SK-N-SH (cell line): ENCODE data around the gene SDF4. TPM values are rescaled to one million over a fixed set of nuclear protein-coding genes. Genes with fewer than 3 reads are reported as not detected.
A peak's percentile ranks its signal among the peaks of the same experiment; 100 is the strongest.

Experiments used
- CTCF ChIA-PET: fragments of 300-600, 350-600 bp; formaldehyde crosslinking; extraction: SDS; loops from one replicate; lab custom pipeline; 2021; lab: Yijun Ruan, JAX
- POLR2A ChIA-PET: fragments of 350-600 bp; sonication (Branson Sonifier 250); formaldehyde crosslinking; extraction: SDS; loops from one replicate; lab custom pipeline; 2020; ENCODE audit warnings: antibody characterized with exemption, inconsistent platforms; lab: Yijun Ruan, JAX
- DNase-seq: peaks from one replicate; pipeline ENCODE4 v3.0.0; 2012
- H2AFZ ChIP-seq: fragments of 200-600 bp; sonication (generic); 2 replicates; pipeline ENCODE4 v1.8.1; 2016; ENCODE audit warnings: antibody characterized with exemption, mild to moderate bottlenecking, low read depth
- H3F3A ChIP-seq: fragments of 200-600 bp; sonication (generic); replicated peaks from 2 replicates; pipeline ENCODE3; 2016; ENCODE audit warnings: antibody characterized with exemption, mild to moderate bottlenecking; ENCODE audit not compliant: insufficient read depth
- H3K27ac ChIP-seq, 2 experiments: fragments of 200-500 bp in 1 of 2; fragments of 200-600 bp in 1 of 2; sonication (Bioruptor generic) in 1 of 2; sonication (generic), shearing (Covaris generic) in 1 of 2; 2 replicates each; pipeline versions ENCODE4 v1.5.1 to v1.6.1; 2014 to 2016; ENCODE audit warnings: low read depth in 2 of 2, inconsistent platforms in 1 of 2, low read length in 1 of 2, mild to moderate bottlenecking in 1 of 2, mixed read lengths in 1 of 2
- H3K27me3 ChIP-seq: fragments of 200-600 bp; sonication (generic), shearing (Covaris generic); 2 replicates; pipeline ENCODE4 v1.6.1; 2016; ENCODE audit warnings: mixed run types; ENCODE audit not compliant: insufficient read depth
- H3K36me3 ChIP-seq, 2 experiments: fragments of 200-500 bp in 1 of 2; fragments of 200-600 bp in 1 of 2; sonication (Bioruptor generic) in 1 of 2; sonication (generic) in 1 of 2; replicated peaks in 1 of 2; 2 replicates each; pipeline versions ENCODE3 to v1.5.1; 2014 to 2016; ENCODE audit warnings: low read length in 1 of 2, mild to moderate bottlenecking in 1 of 2; ENCODE audit not compliant: insufficient read depth in 2 of 2, control insufficient read depth in 1 of 2
- H3K4me1 ChIP-seq, 2 experiments: fragments of 200-500 bp in 1 of 2; fragments of 200-600 bp in 1 of 2; sonication (Bioruptor generic) in 1 of 2; sonication (generic), shearing (Covaris generic) in 1 of 2; 2 replicates each; pipeline versions ENCODE4 v1.5.1 to v1.6.1; 2014 to 2016; ENCODE audit warnings: low read depth in 1 of 2, low read length in 1 of 2, mixed run types in 1 of 2; ENCODE audit not compliant: insufficient read depth in 2 of 2, control insufficient read depth in 1 of 2
- H3K4me2 ChIP-seq: fragments of 200-600 bp; sonication (generic), shearing (Covaris generic); 2 replicates; pipeline ENCODE4 v1.6.1; 2017; ENCODE audit warnings: mixed run types
- H3K4me3 ChIP-seq, 2 experiments: fragments of 200-500 bp in 1 of 2; fragments of 200-600 bp in 1 of 2; sonication (Bioruptor generic) in 1 of 2; sonication (generic), shearing (Covaris generic) in 1 of 2; 2 replicates each; pipeline versions ENCODE4 v1.5.1 to v1.8.1; 2014 to 2016; ENCODE audit warnings: low read depth in 2 of 2, inconsistent platforms in 1 of 2, low read length in 1 of 2, mild to moderate bottlenecking in 1 of 2, mixed read lengths in 1 of 2, moderate library complexity in 1 of 2
- H3K79me2 ChIP-seq: fragments of 200-600 bp; sonication (generic); 2 replicates; pipeline ENCODE4 v1.8.1; 2017; ENCODE audit warnings: mild to moderate bottlenecking; ENCODE audit not compliant: insufficient read depth
- H3K9ac ChIP-seq: fragments of 200-600 bp; sonication (generic); 2 replicates; pipeline ENCODE4 v1.6.1; 2017; ENCODE audit warnings: mixed run types
- H3K9me2 ChIP-seq: fragments of 200-600 bp; sonication (generic); 2 replicates; pipeline ENCODE4 v1.6.1; 2017; ENCODE audit warnings: mixed run types
- H3K9me3 ChIP-seq: fragments of 200-600 bp; sonication (generic); 2 replicates; pipeline ENCODE4 v1.6.1; 2017; ENCODE audit warnings: mixed run types, mild to moderate bottlenecking, moderate library complexity
- H4K20me1 ChIP-seq: fragments of 200-600 bp; sonication (generic); 2 replicates; pipeline ENCODE4 v1.6.1; 2017; ENCODE audit warnings: mild to moderate bottlenecking, mixed run types; ENCODE audit not compliant: insufficient read depth
- CTCF ChIP-seq: fragments of 200-600 bp; sonication (generic); IDR thresholded peaks from 2 replicates; pipeline ENCODE4 v1.6.1; 2017; ENCODE audit warnings: antibody characterized with exemption, mild to moderate bottlenecking, moderate library complexity
- FOSL2 ChIP-seq: IDR thresholded peaks from 2 replicates; pipeline ENCODE4 v1.4.0; 2012; ENCODE audit warnings: low read depth, mild to moderate bottlenecking, moderate library complexity, borderline replicate concordance
- FOXJ3 ChIP-seq: sonication (generic); formaldehyde crosslinking; IDR thresholded peaks from 2 replicates; pipeline ENCODE4 v1.5.1; 2020; ENCODE audit warnings: mild to moderate bottlenecking, missing genetic modification reagents
- MAX ChIP-seq: IDR thresholded peaks from 2 replicates; pipeline ENCODE4 v1.4.0; 2012; ENCODE audit warnings: low read depth
- MXI1 ChIP-seq: IDR thresholded peaks from 2 replicates; pipeline ENCODE4 v1.6.1; 2012; ENCODE audit warnings: mild to moderate bottlenecking, low read depth, low read length, improper control_type of control experiment
- RAD21 ChIP-seq: IDR thresholded peaks from 2 replicates; pipeline ENCODE4 v1.6.1; 2012; ENCODE audit warnings: mild to moderate bottlenecking, low read length
- TCF12 ChIP-seq: IDR thresholded peaks from 2 replicates; pipeline ENCODE4 v1.4.0; 2012
- YY1 ChIP-seq: IDR thresholded peaks from 2 replicates; pipeline ENCODE4 v1.4.0; 2012; ENCODE audit warnings: low read depth, mild to moderate bottlenecking
- WGBS: methylation state at CpG from one replicate; pipeline ENCODE4 v1.1.6; 2017; ENCODE audit warnings: low lambda C conversion rate; 5-methylcytosine and 5-hydroxymethylcytosine counted together
- polyA plus RNA-seq, 3 experiments: library from polyadenylated mRNA; depleted of rRNA; stranded (reverse); fragments of >200 nt; gene quantifications; 2 replicates each; pipeline ENCODE4 v1.2.3, GENCODE V29; 2012

SDF4 gene
- polyA plus RNA-seq, 1 of the 3 experiments (the other 2 are of a cell fraction) = 265 TPM

DNA sequence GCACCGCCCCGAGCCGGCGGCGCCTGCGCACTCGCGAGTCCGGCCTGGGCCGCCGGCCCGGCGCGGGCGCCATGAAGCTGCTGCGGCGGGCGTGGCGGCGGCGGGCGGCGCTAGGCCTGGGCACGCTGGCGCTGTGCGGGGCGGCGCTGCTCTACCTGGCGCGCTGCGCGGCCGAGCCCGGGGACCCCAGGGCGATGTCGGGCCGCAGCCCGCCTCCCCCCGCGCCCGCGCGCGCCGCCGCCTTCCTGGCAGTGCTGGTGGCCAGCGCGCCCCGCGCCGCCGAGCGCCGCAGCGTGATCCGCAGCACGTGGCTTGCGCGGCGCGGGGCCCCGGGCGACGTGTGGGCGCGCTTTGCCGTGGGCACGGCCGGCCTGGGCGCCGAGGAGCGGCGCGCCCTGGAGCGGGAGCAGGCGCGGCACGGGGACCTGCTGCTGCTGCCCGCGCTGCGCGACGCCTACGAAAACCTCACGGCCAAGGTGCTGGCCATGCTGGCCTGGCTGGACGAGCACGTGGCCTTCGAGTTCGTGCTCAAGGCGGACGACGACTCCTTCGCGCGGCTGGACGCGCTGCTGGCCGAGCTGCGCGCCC, 501 bp upstream of the SDF4 start, which contains the start of gene B3GALT6:
TSS of gene B3GALT6 (plus strand) at position 30 of the 588 bp plus-strand sequence. CDS start at position 72, 42 bp downstream.
- Histone ChIP-seq H3F3A (peaks cover 7% of the 10 kb centered on the region), H3K27me3 (no peaks in the 10 kb centered on the region), H3K4me3 (peak within 1 kb of the TSS; percentile 77 to 96), H3K9ac (peak within 1 kb of the TSS; percentile 87), H2AFZ (peak within 1 kb of the TSS; percentile 42; the same call in 1 of the 2 replicates), H3K9me3 (no peaks in the 10 kb centered on the region), H3K9me2 (no peaks in the 10 kb centered on the region), H3K79me2 (peaks cover 60% of the 10 kb centered on the region), H4K20me1 (peaks cover 13% of the 10 kb centered on the region; the same call in 1 of the 2 replicates), H3K36me3 (peaks cover 0 to 26% of the 10 kb centered on the region in 2 experiments), H3K27ac (peak within 1 kb of the TSS; percentile 68 to 83; a peak in 3 of 4 replicates), H3K4me2 (peak within 1 kb of the TSS; percentile 95), H3K4me1 (peaks cover 0 to 16% of the 10 kb centered on the region in 2 experiments; a peak in 1 of 4 replicates)
- WGBS = 74% methylated on average over 17 of the region's 100 CpGs
- 0 out of 2 replicates have a peak, but pooled peaks have one; percentile 45 for TF ChIP-seq MAX
- no peak for TF ChIP-seq FOXJ3 (CRISPR knock-in tag)
- ChIA-PET POLR2A (no interaction called here), CTCF (interaction anchor here (2.5 kb wide), 1 partner anchor 111 kb away, joined by 27 read pairs; no protein-coding TSS in a partner anchor)
- no peak for DNase-seq

GRCh38 chr1:1230656-1231399, 973 bp downstream of the SDF4 start:
- Histone ChIP-seq H3K36me3 (peaks cover 0 to 34% of the 10 kb centered on the region in 2 experiments), H3F3A (peaks cover 7% of the 10 kb centered on the region), H3K4me1 (peaks cover 0 to 16% of the 10 kb centered on the region in 2 experiments; a peak in 1 of 4 replicates), H4K20me1 (peaks cover 13% of the 10 kb centered on the region; the same call in 1 of the 2 replicates), H3K9ac (peak overlapping the region; percentile 87), H2AFZ (peak overlapping the region; percentile 42; the same call in 1 of the 2 replicates), H3K9me2 (no peaks in the 10 kb centered on the region), H3K27ac (peak overlapping the region; percentile 68 to 83; a peak in 3 of 4 replicates), H3K79me2 (peaks cover 65% of the 10 kb centered on the region), H3K4me2 (peak overlapping the region; percentile 95), H3K4me3 (peak overlapping the region; percentile 77 to 96), H3K27me3 (no peaks in the 10 kb centered on the region), H3K9me3 (no peaks in the 10 kb centered on the region)
- DNase-seq = peak; percentile 75
- POLR2A ChIA-PET = interaction anchor here (0.8 to 1.0 kb wide), 3 partner anchors 43 to 108 kb away, joined by 3 read pairs; partner anchors contain the start of gene UBE2J2
- WGBS = 12% methylated on average over 22 of the region's 24 CpGs
- TF ChIP-seq TCF12 (no peak), FOSL2 (no peak), CTCF (peak; percentile 40), RAD21 (0 out of 2 replicates have a peak, but pooled peaks have one; percentile 5), MXI1 (peak; percentile 6; the same call in 1 of the 2 replicates), YY1 (no peak; the same call in 1 of the 2 replicates)
- CTCF ChIA-PET = interaction anchor here (0.7 to 7.4 kb wide), 9 partner anchors 16 to 246 kb away, joined by 3 to 37 read pairs (median 4); partner anchors contain the start of gene C1orf159
